Right atrium auricular region (tissue), 2 donors: ENCODE data around the gene ANGPTL2. TPM values are rescaled to one million over a fixed set of nuclear protein-coding genes. Genes with fewer than 3 reads are reported as not detected.

Experiments
- DNase-seq: peaks from one replicate; pipeline ENCODE4 v3.0.0-alpha.2; 2019; ENCODE audit warnings: low spot score
- H3K27ac ChIP-seq, 2 donors: fragments of 200-600 bp; sonication (generic); 1 replicate in 1 of 2; 2 replicates in 1 of 2; pipeline ENCODE4 v1.5.1; 2016 to 2019
- H3K27me3 ChIP-seq, 2 donors: fragments of 200-600 bp; sonication (generic); one replicate each; pipeline versions ENCODE4 v1.5.1 to v1.6.0; 2017 to 2019
- H3K36me3 ChIP-seq: fragments of 200-600 bp; sonication (generic); one replicate; pipeline ENCODE4 v1.5.1; 2016
- H3K4me1 ChIP-seq, 2 donors: fragments of 200-600 bp; sonication (generic); one replicate each; pipeline versions ENCODE4 v1.5.1 to v1.6.0; 2017 to 2019
- H3K4me3 ChIP-seq, 2 donors: fragments of 200-600 bp; sonication (generic); 1 replicate in 1 of 2; 2 replicates in 1 of 2; pipeline ENCODE4 v1.5.1; 2017 to 2019; ENCODE audit warnings: mild to moderate bottlenecking in 1 of 2, moderate library complexity in 1 of 2
- H3K9me3 ChIP-seq, 2 donors: fragments of 200-600 bp; sonication (generic); one replicate each; pipeline ENCODE4 v1.5.1; 2019
- CTCF ChIP-seq, 2 donors: fragments of 200-600 bp; sonication (generic); IDR thresholded peaks; one replicate each; pipeline ENCODE4 v1.5.1; 2019; ENCODE audit warnings: antibody characterized with exemption in 2 of 2
- total RNA-seq, 2 donors: library from RNA; depleted of rRNA; stranded (reverse); fragments of >200 nt; gene quantifications; one replicate each; pipeline ENCODE4 v1.1.0, GENCODE V29; 2016

Gene ANGPTL2
- total RNA-seq, 2 donors from 2014 or later, result 42.8 to 55.8 TPM

GRCh38 chr9:127167560-127168326, 45.3 kb upstream of the ANGPTL2 start:
- Histone ChIP-seq H3K36me3 (no peaks in the 10 kb centered on the region), H3K4me1 (peaks cover 0 to 14% of the 10 kb centered on the region in 2 donors), H3K4me3 (no peak overlapping the region), H3K27me3 (no peaks in the 10 kb centered on the region), H3K9me3 (no peaks in the 10 kb centered on the region), H3K27ac (no peak overlapping the region)
- TF ChIP-seq CTCF (IDR thresholded peaks at IDR 0.05), result no peak
- DNase-seq, result no peak

- Histone ChIP-seq H3K4me1 (peaks cover 0 to 18% of the 10 kb centered on the region in 2 donors), H3K9me3 (no peaks in the 10 kb centered on the region), H3K27ac (no peak overlapping the region), H3K36me3 (no peaks in the 10 kb centered on the region), H3K27me3 (no peaks in the 10 kb centered on the region), H3K4me3 (no peak overlapping the region)
- no peak for DNase-seq
- no peak for TF ChIP-seq CTCF (IDR thresholded peaks at IDR 0.05)
Observed at GRCh38 chr9:127166651-127167524, 44.5 kb upstream of the ANGPTL2 start.

GRCh38 chr9:127166111-127166510, 43.7 kb upstream of the ANGPTL2 start:
- H3K4me1 ChIP-seq, result peaks cover 0 to 18% of the 10 kb centered on the region in 2 donors

GRCh38 chr9:127165116-127165515, 42.7 kb upstream of the ANGPTL2 start:
- Histone ChIP-seq H3K27me3 (no peaks in the 10 kb centered on the region), H3K36me3 (no peaks in the 10 kb centered on the region)

More at GRCh38 chr9:127166111-127166510, 43.7 kb upstream of the ANGPTL2 start:
- TF ChIP-seq CTCF (IDR thresholded peaks at IDR 0.05), result no peak
- Histone ChIP-seq H3K36me3 (no peaks in the 10 kb centered on the region), H3K4me3 (no peak overlapping the region), H3K9me3 (no peaks in the 10 kb centered on the region), H3K27me3 (no peaks in the 10 kb centered on the region), H3K27ac (no peak overlapping the region)
- DNase-seq, result no peak

GRCh38 chr9:127163409-127163808, 41.0 kb upstream of the ANGPTL2 start:
- H3K27me3 ChIP-seq, result no peaks in the 10 kb centered on the region
- H3K9me3 ChIP-seq, result no peaks in the 10 kb centered on the region
- H3K4me3 ChIP-seq, result no peak overlapping the region
- TF ChIP-seq CTCF (IDR thresholded peaks at IDR 0.05), result no peak
- DNase-seq, result no peak
- H3K27ac ChIP-seq, result no peak overlapping the region
- H3K36me3 ChIP-seq, result no peaks in the 10 kb centered on the region
- H3K4me1 ChIP-seq, result peaks cover 0 to 22% of the 10 kb centered on the region in 2 donors

More at GRCh38 chr9:127165116-127165515, 42.7 kb upstream of the ANGPTL2 start:
- Histone ChIP-seq H3K27ac (no peak overlapping the region), H3K4me3 (no peak overlapping the region), H3K9me3 (no peaks in the 10 kb centered on the region), H3K4me1 (peaks cover 0 to 18% of the 10 kb centered on the region in 2 donors)
- no peak for DNase-seq
- no peak for TF ChIP-seq CTCF (IDR thresholded peaks at IDR 0.05)
